Fibroblast of lung (primary cell): ENCODE results near the gene PRSS22.

Source experiments
- CTCF ChIP-seq, 2 donors: IDR thresholded peaks in 1 of 2; conservative IDR thresholded peaks in 1 of 2; 1 replicate in 1 of 2; 2 replicates in 1 of 2; pipeline ENCODE4 v1.5.1; 2011 to 2012; ENCODE audit warnings: low read length in 2 of 2, control low read depth in 1 of 2, inconsistent platforms in 1 of 2, low read depth in 1 of 2, mild to moderate bottlenecking in 1 of 2
- EZH2 ChIP-seq: IDR thresholded peaks from 2 replicates; pipeline ENCODE4 v1.5.1; 2012; ENCODE audit warnings: low read length, control low read depth, mild to moderate bottlenecking; ENCODE audit errors: missing control alignments

DNA sequence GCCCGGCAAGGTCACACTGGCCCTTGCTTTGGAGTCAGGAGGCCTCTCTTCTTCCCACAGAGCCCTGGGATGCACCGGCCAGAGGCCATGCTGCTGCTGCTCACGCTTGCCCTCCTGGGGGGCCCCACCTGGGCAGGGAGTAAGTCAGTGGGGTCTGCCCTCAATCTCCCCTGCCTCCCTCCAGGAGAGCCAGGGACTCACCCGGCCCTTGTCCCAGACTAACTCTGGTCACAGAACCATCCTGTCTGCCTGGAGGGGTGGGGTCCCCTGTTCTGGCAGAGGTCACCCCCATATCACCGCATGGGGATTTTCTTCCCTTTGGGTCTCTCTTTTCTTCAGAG is 27.6 kb downstream of the PRSS22 start:
- TF ChIP-seq CTCF (conservative IDR thresholded peaks at IDR 0.05 in 1 of 2, IDR thresholded peaks at IDR 0.05 in 1 of 2; ENCODE audit: low read depth in 1 of 2, low read length in 2 of 2) (no peak), EZH2 (no peak)
